Measurements from ENCODE around the gene C1QTNF5. TPM values are rescaled to one million over a fixed set of nuclear protein-coding genes. Genes with fewer than 3 reads are reported as not detected.

C1QTNF5 gene
- total and polyA plus RNA-seq, 4 donors, result 1.9 to 6.4 (median 3.3) TPM

DNA sequence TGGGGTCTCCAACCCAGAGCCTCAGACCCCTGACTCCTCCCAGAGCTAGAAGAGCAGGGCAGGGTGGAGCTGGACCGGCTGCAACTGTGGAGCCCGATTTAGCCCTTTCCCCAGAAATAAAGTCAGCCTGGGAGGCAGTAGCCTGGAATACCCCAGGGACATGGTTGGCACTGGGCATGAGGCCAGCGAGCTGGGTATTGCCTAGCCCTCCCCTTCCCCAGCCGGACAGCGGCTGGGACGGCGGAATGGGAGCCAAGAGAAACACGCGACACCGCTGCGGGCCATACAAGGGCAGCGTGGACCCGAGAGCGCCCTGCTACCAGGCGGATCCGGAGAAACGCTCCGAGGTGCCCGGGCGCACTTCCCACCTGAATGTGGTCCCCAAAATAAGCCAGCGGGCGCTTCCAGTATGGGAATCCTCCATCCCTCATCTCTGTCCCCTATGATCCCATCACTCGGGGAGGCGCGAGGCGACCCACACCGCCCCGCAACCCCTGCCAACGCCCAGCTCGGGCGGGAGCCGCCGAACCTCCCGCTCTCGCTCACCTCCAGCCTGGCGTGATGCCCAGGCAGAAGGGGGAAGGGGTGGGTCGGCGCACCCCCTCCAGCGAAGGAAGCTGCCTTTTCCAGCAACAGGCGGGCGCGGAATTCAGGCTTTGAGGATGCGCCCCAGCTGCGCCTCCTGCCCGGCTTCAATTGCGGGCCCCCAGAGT is 24.5 kb downstream of the C1QTNF5 start:
- no peak overlapping the region for H3K9ac ChIP-seq (ENCODE audit: low read depth in 1 of 2, low read length in 2 of 2)
- no peaks in the 10 kb centered on the region for H3K36me3 ChIP-seq (ENCODE audit: control insufficient read depth in 4 of 4, insufficient read depth in 3 of 4, low read depth in 1 of 4, low read length in 3 of 4)
- H3K27ac ChIP-seq (ENCODE audit: low read depth in 1 of 2, low read length in 2 of 2), result peak overlapping the region; percentile 33 to 40
- H3K4me3 ChIP-seq (ENCODE audit: low read depth in 1 of 3, low read length in 3 of 3), result peak overlapping the region; percentile 24 to 40 (median 26)
- peaks cover 0 to 8% (median 3%) of the 10 kb centered on the region in 4 donors for H3K27me3 ChIP-seq (ENCODE audit: control insufficient read depth in 4 of 4, insufficient read depth in 4 of 4, low read length in 3 of 4)
- H3K4me1 ChIP-seq (ENCODE audit: control insufficient read depth in 4 of 4, insufficient read depth in 4 of 4, low read length in 3 of 4), result peaks cover 10 to 28% (median 19%) of the 10 kb centered on the region in 4 donors
- WGBS, result 3% methylated on average over 46 of the region's 46 CpGs
- no peak for DNase-seq (ENCODE audit: low spot score)
- H3K9me3 ChIP-seq (ENCODE audit: control insufficient read depth in 4 of 4, low read length in 3 of 4), result no peaks in the 10 kb centered on the region
- no peak for TF ChIP-seq NR2F2 (IDR thresholded peaks at IDR 0.05)
- TF ChIP-seq, protein P1, sequence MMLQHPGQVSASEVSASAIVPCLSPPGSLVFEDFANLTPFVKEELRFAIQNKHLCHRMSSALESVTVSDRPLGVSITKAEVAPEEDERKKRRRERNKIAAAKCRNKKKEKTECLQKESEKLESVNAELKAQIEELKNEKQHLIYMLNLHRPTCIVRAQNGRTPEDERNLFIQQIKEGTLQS (IDR thresholded peaks at IDR 0.05), result no peak
- TF ChIP-seq, protein P2, sequence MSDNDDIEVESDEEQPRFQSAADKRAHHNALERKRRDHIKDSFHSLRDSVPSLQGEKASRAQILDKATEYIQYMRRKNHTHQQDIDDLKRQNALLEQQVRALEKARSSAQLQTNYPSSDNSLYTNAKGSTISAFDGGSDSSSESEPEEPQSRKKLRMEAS (IDR thresholded peaks at IDR 0.05), result no peak
- no peak for TF ChIP-seq HNF4A (conservative IDR thresholded peaks at IDR 0.05)
- no peak for TF ChIP-seq EGR1 (IDR thresholded peaks at IDR 0.05; ENCODE audit: low read depth in 2 of 2)
- TF ChIP-seq JUND (IDR thresholded peaks at IDR 0.05), result no peak
- TF ChIP-seq, protein P3, sequence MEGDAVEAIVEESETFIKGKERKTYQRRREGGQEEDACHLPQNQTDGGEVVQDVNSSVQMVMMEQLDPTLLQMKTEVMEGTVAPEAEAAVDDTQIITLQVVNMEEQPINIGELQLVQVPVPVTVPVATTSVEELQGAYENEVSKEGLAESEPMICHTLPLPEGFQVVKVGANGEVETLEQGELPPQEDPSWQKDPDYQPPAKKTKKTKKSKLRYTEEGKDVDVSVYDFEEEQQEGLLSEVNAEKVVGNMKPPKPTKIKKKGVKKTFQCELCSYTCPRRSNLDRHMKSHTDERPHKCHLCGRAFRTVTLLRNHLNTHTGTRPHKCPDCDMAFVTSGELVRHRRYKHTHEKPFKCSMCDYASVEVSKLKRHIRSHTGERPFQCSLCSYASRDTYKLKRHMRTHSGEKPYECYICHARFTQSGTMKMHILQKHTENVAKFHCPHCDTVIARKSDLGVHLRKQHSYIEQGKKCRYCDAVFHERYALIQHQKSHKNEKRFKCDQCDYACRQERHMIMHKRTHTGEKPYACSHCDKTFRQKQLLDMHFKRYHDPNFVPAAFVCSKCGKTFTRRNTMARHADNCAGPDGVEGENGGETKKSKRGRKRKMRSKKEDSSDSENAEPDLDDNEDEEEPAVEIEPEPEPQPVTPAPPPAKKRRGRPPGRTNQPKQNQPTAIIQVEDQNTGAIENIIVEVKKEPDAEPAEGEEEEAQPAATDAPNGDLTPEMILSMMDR (IDR thresholded peaks at IDR 0.05; ENCODE audit: low read depth, low read length, missing input control), result no peak
- TF ChIP-seq RXRA (IDR thresholded peaks at IDR 0.05), result no peak
- TF ChIP-seq YY1 (IDR thresholded peaks at IDR 0.05), result no peak
- TF ChIP-seq RAD21 (IDR thresholded peaks at IDR 0.05), result no peak

DNA sequence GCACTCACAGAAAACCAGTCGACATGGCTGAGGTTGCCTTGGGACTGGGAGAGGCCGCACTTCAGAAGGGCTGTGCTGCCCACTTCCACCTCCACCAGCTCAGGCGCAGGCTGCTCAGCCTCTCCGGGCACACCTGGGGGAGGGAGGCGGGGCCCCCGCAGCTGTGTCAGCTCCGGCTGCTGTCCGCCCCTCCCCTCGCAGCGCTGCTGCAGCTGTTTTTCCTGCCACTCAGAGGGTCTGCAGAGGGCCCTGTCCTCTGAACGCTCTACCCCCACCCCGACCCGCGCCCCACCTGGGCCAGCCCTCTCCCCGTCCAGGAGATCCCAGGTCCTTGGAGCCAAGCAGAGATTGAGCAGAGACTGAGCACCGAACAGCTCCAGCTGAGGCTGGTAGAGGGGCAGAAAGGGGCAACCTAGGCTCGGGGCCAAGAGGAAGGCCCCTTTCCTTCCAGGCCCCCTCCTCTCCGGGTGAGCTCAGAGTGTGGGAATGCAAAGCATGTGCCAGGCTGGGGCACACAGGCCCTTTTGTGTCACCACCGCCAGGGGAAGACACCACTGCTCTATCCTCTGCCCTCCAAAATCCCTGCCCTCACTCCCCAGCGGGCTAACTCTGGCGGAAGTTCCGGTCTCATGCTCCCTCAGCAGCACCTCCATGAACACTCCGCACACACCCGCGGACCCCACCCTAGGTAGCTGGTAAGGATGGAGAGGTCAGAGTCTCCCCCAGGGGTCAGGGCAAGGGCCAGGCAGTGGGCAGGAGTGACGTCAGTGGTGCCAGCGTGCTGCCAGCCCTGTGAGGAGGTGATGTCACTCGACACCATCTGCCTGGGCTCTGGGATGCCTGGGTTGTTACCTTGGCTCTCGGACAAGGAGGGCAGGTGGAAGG is 25.3 kb downstream of the C1QTNF5 start:
- no peak for TF ChIP-seq HNF4G (IDR thresholded peaks at IDR 0.05)
- peak; percentile 52 for TF ChIP-seq NR2F2 (IDR thresholded peaks at IDR 0.05)
- Histone ChIP-seq H3K27ac (ENCODE audit: low read depth in 1 of 2, low read length in 2 of 2) (peak overlapping the region; percentile 9 to 40), H3K4me1 (ENCODE audit: control insufficient read depth in 4 of 4, insufficient read depth in 4 of 4, low read length in 3 of 4) (peaks cover 8 to 20% (median 13%) of the 10 kb centered on the region in 4 donors)

DNA sequence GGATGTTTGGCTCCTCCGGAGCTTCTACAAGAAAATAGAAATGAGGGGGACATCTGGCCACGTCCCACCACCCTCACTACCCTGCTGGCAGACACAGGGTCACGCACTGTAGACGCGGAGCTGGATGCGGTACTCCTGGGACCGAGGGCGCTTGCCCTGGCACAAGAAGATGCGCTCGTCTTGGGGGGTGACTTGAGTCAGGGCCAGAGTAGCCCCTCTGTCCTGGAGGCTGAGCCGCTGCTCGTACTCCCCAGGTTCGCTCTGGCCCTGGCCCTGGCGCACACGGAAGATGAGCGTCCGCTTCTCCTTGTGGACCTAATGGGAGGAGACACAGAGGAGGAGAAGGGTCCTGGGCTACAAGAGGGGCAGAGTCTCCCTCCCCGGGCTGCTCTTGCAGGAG is 26.0 kb downstream of the C1QTNF5 start:
- Histone ChIP-seq H3K27me3 (ENCODE audit: control insufficient read depth in 4 of 4, insufficient read depth in 4 of 4, low read length in 3 of 4) (peaks cover 0 to 8% (median 2%) of the 10 kb centered on the region in 4 donors), H3K27ac (ENCODE audit: low read depth in 1 of 2, low read length in 2 of 2) (no peak overlapping the region), H3K9ac (ENCODE audit: low read depth in 1 of 2, low read length in 2 of 2) (no peak overlapping the region), H3K36me3 (ENCODE audit: control insufficient read depth in 4 of 4, insufficient read depth in 3 of 4, low read depth in 1 of 4, low read length in 3 of 4) (no peaks in the 10 kb centered on the region), H3K4me3 (ENCODE audit: low read depth in 1 of 3, low read length in 3 of 3) (no peak overlapping the region), H3K4me1 (ENCODE audit: control insufficient read depth in 4 of 4, insufficient read depth in 4 of 4, low read length in 3 of 4) (peaks cover 8 to 20% (median 13%) of the 10 kb centered on the region in 4 donors), H3K9me3 (ENCODE audit: control insufficient read depth in 4 of 4, low read length in 3 of 4) (no peaks in the 10 kb centered on the region)
- 80% methylated on average over 18 of the region's 18 CpGs for WGBS
- TF ChIP-seq, protein P2 (IDR thresholded peaks at IDR 0.05), result no peak
- TF ChIP-seq NR2F2 (IDR thresholded peaks at IDR 0.05) (no peak), JUND (IDR thresholded peaks at IDR 0.05) (no peak), EGR1 (IDR thresholded peaks at IDR 0.05; ENCODE audit: low read depth in 2 of 2) (no peak), HNF4A (conservative IDR thresholded peaks at IDR 0.05) (no peak), REST (IDR thresholded peaks at IDR 0.05) (no peak)
- TF ChIP-seq, protein P1 (IDR thresholded peaks at IDR 0.05), result no peak
- no peak for DNase-seq (ENCODE audit: low spot score)

More for the DNA sequence above, 25.3 kb downstream of the C1QTNF5 start:
- WGBS, result 12% methylated on average over 29 of the region's 29 CpGs
- no peak for DNase-seq (ENCODE audit: low spot score)
- Histone ChIP-seq H3K27me3 (ENCODE audit: control insufficient read depth in 4 of 4, insufficient read depth in 4 of 4, low read length in 3 of 4) (peaks cover 0 to 8% (median 2%) of the 10 kb centered on the region in 4 donors), H3K9me3 (ENCODE audit: control insufficient read depth in 4 of 4, low read length in 3 of 4) (no peaks in the 10 kb centered on the region), H3K9ac (ENCODE audit: low read depth in 1 of 2, low read length in 2 of 2) (no peak overlapping the region), H3K36me3 (ENCODE audit: control insufficient read depth in 4 of 4, insufficient read depth in 3 of 4, low read depth in 1 of 4, low read length in 3 of 4) (no peaks in the 10 kb centered on the region), H3K4me3 (ENCODE audit: low read depth in 1 of 3, low read length in 3 of 3) (peak overlapping the region; percentile 26 to 40 (median 26))
